ENCODE results near the gene SEC24A. TPM values are rescaled to one million over a fixed set of nuclear protein-coding genes. Genes with fewer than 3 reads are reported as not detected.

Gene SEC24A
- total RNA-seq = 13.1 and 23.3 TPM in 2 replicates

GRCh38 chr5:134648425-134649162, at the start of gene SEC24A:
SEC24A (plus strand) TSS chr5:134648785; CDS start chr5:134649077, 292 bp downstream.

GRCh38 chr5:134738133-134738962, 89.8 kb downstream of the SEC24A start, which contains the start of gene CAMLG:
CAMLG (plus strand) TSS chr5:134738548; CDS start chr5:134738621, 73 bp downstream.

GRCh38 chr5:134758504-134759341, 110.1 kb downstream of the SEC24A start, which contains the start of gene DDX46:
DDX46 (plus strand) TSS chr5:134758779; CDS start chr5:134758939, 160 bp downstream.

Other genes starting within 250 kb of the SEC24A start
- gene CDKN2AIPNL, start 236.9 kb upstream of the SEC24A start, total RNA-seq = 42.6 and 46.6 TPM in 2 replicates
- gene JADE2, start 123.1 kb upstream of the SEC24A start, total RNA-seq = 20.3 and 40.6 TPM in 2 replicates
- gene SAR1B, start 16.0 kb upstream of the SEC24A start, total RNA-seq = 74.5 and 77.0 TPM in 2 replicates
- gene CAMLG, start 89.8 kb downstream of the SEC24A start, total RNA-seq = 37.5 and 52.8 TPM in 2 replicates
- gene DDX46, start 110.0 kb downstream of the SEC24A start, total RNA-seq = 23.9 and 25.7 TPM in 2 replicates
- 46.0 and 49.0 TPM in 2 replicates for gene C5orf24, start 197.2 kb downstream of the SEC24A start, total RNA-seq
- gene TXNDC15, start 225.6 kb downstream of the SEC24A start, total RNA-seq = 43.6 and 80.9 TPM in 2 replicates